Stimulated activated CD8-positive, alpha-beta memory T cell treated with anti-CD3 and anti-CD28 coated beads, Interleukin-4, amount 100 ng/mL, for 4 hours (primary cell): ENCODE measurements around the gene DAAM1.
A peak's percentile ranks its signal among the peaks of the same experiment; 100 is the strongest.

ENCODE experiments used
- DNase-seq, 2 donors: peaks; one replicate each; pipeline ENCODE4 v3.0.0-alpha.2; 2020; ENCODE audit warnings: low read depth in 2 of 2, low spot score in 1 of 2

The DAAM1 gene

GRCh38 chr14:59187118-59187517, 1.3 kb upstream of the DAAM1 start:
- DNase-seq: no peak

- DNase-seq: peak; percentile 4 to 11
Observed at GRCh38 chr14:59187802-59188460, 536 bp upstream of the DAAM1 start.

DNA sequence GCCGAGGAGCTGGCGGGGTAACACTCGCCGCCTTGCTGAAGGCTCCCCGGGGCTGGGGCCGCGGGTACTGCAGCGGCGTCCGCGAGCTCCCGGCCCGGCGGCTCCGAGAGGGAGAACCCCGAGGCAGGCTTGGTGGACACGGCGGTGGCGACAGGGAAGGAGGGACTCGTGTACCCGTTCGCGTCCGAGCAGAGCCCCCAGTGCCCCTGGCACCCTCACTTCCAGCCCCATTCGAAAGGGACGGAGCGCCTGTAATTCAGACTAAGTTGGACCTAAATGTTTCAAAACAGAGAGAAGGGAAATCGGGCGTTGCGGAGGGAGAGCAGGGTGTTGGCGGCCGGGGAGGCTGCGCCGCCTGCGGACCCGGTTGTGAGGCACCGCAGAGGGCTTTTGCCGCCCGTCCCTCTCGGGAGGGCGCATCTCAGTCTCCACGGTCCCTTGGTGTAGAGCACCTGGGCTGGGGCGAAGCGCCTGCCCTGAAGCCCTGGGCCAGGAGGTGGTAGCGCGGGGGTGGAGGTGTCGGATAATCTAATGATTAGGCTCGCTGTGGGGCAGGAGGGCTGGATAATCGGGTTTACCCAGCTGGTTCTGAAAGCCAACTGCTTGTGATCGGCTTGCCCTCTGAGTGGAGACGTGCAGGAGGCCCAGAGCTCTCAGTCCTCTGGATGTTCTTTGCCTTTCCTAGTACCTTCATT, 771 bp downstream of the DAAM1 start:
- peak; percentile 3 to 4 for DNase-seq

- DNase-seq: peak; percentile 25 to 43
Observed at GRCh38 chr14:59189786-59190368, 1.4 kb downstream of the DAAM1 start.

GRCh38 chr14:59190372-59190771, 1.9 kb downstream of the DAAM1 start:
- DNase-seq: no peak

DNA sequence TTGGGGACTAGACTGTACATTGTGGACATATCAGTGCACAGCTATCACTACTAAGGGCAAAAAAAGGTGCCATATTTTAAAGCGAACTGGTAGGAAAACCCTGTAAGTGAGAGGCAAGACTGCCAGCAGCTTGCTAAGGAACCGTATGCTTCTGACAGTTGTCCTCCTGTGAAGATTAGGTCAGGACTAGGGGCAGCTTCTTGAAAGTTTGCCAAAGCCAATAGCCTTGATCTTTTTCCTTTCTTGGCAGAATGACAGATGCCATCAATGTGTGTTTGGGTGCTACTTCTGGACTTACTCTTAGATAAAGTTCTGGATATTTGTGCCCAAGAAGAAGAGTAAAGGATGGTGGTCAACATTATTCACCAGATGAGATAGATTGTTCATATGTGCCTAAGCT, 7.4 kb downstream of the DAAM1 start:
- no peak for DNase-seq

GRCh38 chr14:59197695-59198262, 9.3 kb downstream of the DAAM1 start:
- no peak for DNase-seq

DNA sequence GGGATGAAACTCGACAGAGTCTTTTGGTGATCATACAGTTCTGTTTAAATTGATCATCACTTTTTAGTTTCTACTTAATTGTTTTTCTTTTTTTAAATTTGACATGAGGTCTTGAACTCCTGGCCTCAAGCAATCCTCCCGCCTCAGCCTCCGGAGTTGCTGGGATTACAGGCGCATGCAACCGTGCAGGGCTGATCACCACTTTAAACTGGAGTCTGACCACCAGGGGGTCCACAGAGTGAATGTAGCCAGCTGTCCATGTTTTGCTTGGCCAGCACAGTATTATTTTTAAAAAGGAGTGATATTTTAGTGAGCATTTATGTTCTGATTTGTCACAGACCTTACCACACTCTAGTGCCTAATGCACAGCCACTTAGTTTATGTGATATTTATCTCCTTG, 10.7 kb downstream of the DAAM1 start:
- DNase-seq: no peak

DNA sequence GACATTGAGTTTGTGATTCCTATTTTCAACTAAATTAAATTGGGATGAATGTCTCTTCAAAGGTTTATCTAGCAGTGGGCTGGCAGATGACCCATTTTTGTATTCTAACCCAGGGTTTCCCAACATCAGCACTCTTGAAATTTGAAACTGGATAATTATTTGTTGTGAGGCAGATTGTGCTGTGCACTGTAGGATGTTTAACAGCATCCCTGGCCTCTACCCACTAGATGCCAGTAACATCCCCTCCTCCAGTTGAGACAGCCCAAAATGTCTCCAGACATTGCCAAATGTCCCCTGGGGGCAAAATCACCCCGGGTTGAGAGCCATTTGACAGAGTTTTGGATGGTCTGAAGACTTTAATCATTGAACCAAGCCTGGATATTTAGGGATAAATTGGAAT, 11.1 kb downstream of the DAAM1 start:
- no peak for DNase-seq

DNA sequence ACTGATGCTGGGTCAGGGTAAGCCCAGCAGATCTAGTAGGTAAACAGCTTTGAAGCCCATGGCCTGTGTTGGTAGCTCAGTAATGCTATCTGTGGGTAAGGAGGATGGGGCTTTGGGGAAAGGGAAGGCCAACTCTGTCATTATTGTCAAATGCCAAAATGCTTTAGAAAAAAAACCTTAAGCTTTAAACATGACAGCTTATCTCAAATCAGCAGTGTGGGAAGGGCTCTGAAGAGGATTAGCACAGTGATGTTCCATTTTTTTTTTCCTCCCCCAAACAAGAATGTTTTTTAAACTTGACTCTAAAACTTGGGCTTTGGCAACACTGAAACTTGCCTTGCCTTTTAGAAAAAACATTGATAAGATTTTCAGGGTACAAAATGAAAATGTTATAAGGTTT, 11.7 kb downstream of the DAAM1 start:
- DNase-seq: no peak

DNA sequence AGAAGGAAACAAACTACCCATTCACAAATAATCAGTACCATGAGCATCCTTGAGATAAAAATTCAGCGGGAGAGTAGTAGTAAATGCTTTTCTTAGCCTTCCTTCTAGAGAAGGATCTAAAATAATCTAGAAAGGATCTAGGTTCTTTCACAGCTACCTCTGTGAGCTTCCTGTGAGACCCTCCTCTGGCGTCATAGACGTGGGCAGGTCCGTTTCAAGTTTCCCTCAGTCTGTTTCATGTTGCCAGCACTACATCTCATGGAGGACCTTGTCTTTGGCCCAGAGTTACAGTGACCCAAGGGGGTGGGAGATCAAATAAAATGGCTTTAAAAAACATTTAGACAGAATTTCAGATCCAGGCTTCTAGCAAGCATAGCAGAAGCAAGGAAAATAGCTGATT, 13.6 kb downstream of the DAAM1 start:
- peak in 1 of 2 donors; percentile 1 for DNase-seq

- no peak for DNase-seq
Observed at GRCh38 chr14:59204305-59204704, 15.8 kb downstream of the DAAM1 start.

- no peak for DNase-seq
Observed at GRCh38 chr14:59206892-59207291, 18.4 kb downstream of the DAAM1 start.

GRCh38 chr14:59207506-59207933, 19.1 kb downstream of the DAAM1 start:
- DNase-seq: no peak

GRCh38 chr14:59208224-59208814, 19.9 kb downstream of the DAAM1 start:
- DNase-seq: no peak

GRCh38 chr14:59208954-59209353, 20.5 kb downstream of the DAAM1 start:
- no peak for DNase-seq

GRCh38 chr14:59210621-59211020, 22.2 kb downstream of the DAAM1 start:
- DNase-seq: no peak

DNA sequence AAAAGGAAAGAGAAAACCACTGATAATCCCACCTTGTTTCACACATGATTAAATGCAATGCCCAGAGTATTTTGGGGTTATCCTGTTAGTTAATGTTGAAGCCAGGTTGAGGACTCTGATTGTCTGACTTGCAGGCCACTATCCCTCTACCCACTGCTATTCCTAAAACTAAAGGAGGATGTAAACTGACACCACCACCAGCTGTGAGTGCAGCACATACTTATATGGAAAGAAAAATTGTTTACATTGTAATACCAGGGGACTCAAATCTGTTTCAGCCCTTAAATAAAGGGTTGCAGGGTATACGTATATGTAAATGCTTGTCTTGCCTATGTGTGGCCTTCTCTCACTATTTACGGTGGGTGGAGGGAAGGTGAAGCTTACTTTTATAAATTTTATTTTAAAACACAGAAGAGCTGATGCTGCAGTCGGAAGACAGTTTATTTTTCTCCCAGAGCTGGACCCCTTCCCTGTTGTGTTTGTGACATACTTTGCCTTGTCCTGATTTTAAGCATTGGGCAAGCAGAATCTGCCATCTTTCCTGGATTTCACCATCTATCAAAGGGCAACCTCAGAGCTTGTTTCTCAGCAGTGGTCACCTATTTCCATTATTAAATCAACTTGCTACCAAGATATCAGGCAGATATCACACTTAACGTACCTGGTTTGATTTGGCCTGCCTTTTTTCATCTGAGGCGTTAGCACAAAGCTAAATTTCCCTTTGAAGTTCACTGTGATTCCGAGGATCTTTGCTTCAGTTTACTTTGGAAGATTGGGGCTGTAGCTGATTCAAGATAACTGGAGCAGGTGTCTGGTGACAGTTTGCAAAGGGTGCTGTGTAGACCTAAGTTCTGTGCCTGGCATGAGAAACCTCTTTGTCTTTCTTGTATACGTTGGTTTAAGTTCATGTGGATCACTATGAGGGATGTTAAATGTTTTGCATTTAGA, 25.2 kb downstream of the DAAM1 start:
- no peak for DNase-seq

DNA sequence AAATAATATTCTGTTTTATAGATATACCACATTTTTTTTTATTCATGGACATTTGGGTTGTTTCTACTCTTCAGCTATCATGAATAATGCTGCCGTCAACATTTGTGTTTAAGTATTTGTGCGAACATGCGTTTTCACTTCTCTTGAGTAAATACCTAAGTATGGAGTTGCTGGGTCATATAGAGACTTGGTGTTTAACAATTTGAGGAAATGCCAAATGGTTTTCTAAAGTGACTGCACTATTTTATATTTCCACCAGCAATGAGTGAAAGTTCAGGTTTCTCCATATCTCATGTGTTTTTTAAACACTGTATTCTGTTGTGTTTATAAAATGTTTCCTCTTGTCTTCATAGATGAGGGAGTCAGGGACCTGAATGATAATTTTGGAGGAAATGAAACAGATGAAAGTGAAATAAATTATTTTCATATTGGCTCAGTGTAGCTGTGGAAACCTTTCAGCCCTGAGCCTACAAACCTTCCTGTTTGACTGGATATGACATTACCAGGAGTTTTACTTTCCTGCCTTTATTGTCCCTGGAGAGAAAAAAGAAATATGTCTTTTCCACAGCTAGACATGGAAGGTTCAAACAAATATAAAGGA, 26.3 kb downstream of the DAAM1 start:
- no peak for DNase-seq

DNA sequence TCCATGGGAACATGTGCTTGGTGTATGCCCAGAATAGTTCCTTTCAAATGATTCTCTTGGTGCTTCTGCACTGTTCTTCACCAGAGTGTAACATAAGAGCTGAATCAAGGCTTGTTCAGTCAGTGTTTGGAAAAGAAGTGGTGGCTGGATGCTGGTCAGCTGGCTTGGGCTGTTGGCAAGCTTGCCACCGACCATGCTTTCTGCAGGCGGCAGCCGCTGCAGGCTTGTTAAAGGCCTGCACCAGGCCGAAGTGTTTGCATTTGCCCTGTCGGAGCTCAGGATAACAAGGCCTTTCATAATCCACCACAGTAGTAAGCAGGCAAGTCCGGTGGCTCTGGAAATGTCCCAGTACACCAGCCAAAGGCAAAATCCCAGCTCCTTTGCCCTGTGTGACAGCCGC, 26.9 kb downstream of the DAAM1 start:
- no peak for DNase-seq
